Cardiac muscle cell (in vitro differentiated cells and primary cell): ENCODE results near the gene RFESD. TPM values are rescaled to one million over a fixed set of nuclear protein-coding genes. Genes with fewer than 3 reads are reported as not detected.

Experiments
- DNase-seq, 2 donors: peaks; one replicate each; pipeline versions ENCODE4 v3.0.0 to v3.0.0-alpha.2; 2010 to 2017; ENCODE audit warnings: low read depth in 1 of 2, low spot score in 1 of 2
- H3K27ac ChIP-seq: fragments of 200-600 bp; sonication (generic); 2 replicates; pipeline ENCODE4 v1.5.1; 2016
- H3K27me3 ChIP-seq: fragments of 200-600 bp; sonication (generic); 2 replicates; pipeline ENCODE4 v1.6.0; 2016; ENCODE audit warnings: control low read depth
- H3K36me3 ChIP-seq: fragments of 200-600 bp; sonication (generic); 2 replicates; pipeline ENCODE4 v1.5.1; 2016; ENCODE audit warnings: control low read depth
- H3K4me1 ChIP-seq: fragments of 200-600 bp; sonication (generic); 2 replicates; pipeline ENCODE4 v1.8.1; 2017; ENCODE audit warnings: low read depth, mild to moderate bottlenecking, mixed run types
- H3K4me3 ChIP-seq: fragments of 200-600 bp; sonication (generic); 2 replicates; pipeline ENCODE4 v1.5.1; 2016; ENCODE audit warnings: mild to moderate bottlenecking
- H3K9me3 ChIP-seq: fragments of 200-600 bp; sonication (generic); 2 replicates; pipeline ENCODE4 v1.5.1; 2017; ENCODE audit warnings: low read depth, mild to moderate bottlenecking, control low read depth
- CTCF ChIP-seq: IDR thresholded peaks from 2 replicates; pipeline ENCODE4 v1.5.1; 2012; ENCODE audit warnings: low read depth, mild to moderate bottlenecking, low read length
- polyA plus RNA-seq: library from polyadenylated mRNA; unstranded; fragments of >200 nt; fragmentation: Nextera tagmentation; extraction: Ambion mirVana; gene quantifications from 2 replicates; pipeline ENCODE4 v1.2.1, GENCODE V29; 2016
- total RNA-seq: library from RNA; depleted of rRNA; stranded (reverse); fragments of >200 nt; gene quantifications from 2 replicates; pipeline ENCODE4 v1.2.3, GENCODE V29; 2016

Gene RFESD
- total and polyA plus RNA-seq, 2 experiments from 2014 or later: 1.3 to 3.9 TPM

- Histone ChIP-seq H3K4me3 (no peak overlapping the region), H3K4me1 (peaks cover 3% of the 10 kb centered on the region), H3K27me3 (no peaks in the 10 kb centered on the region), H3K9me3 (no peaks in the 10 kb centered on the region), H3K36me3 (no peaks in the 10 kb centered on the region), H3K27ac (no peak overlapping the region)
- TF ChIP-seq CTCF: no peak
- no peak for DNase-seq
These were observed 25.2 kb downstream of the RFESD start for GRCh38 chr5:95671826-95672225.

- H3K4me3 ChIP-seq: no peak overlapping the region
- peaks cover 3% of the 10 kb centered on the region for H3K4me1 ChIP-seq
- no peak overlapping the region for H3K27ac ChIP-seq
- H3K36me3 ChIP-seq: no peaks in the 10 kb centered on the region
- no peaks in the 10 kb centered on the region for H3K27me3 ChIP-seq
- no peaks in the 10 kb centered on the region for H3K9me3 ChIP-seq
- no peak for TF ChIP-seq CTCF
- DNase-seq: no peak
These were observed 26.1 kb downstream of the RFESD start for GRCh38 chr5:95672641-95673040.

- Histone ChIP-seq H3K27ac (no peak overlapping the region), H3K4me3 (no peak overlapping the region), H3K27me3 (no peaks in the 10 kb centered on the region), H3K36me3 (no peaks in the 10 kb centered on the region), H3K9me3 (no peaks in the 10 kb centered on the region), H3K4me1 (peaks cover 3% of the 10 kb centered on the region)
- peak in 1 of 2 donors; percentile 76 for DNase-seq
- no peak for TF ChIP-seq CTCF
These were observed 26.5 kb downstream of the RFESD start for GRCh38 chr5:95673081-95673480.

- Histone ChIP-seq H3K9me3 (peaks cover 2% of the 10 kb centered on the region), H3K36me3 (no peaks in the 10 kb centered on the region), H3K27me3 (no peaks in the 10 kb centered on the region), H3K4me1 (no peaks in the 10 kb centered on the region), H3K27ac (no peak within 1 kb of the TSS), H3K4me3 (no peak within 1 kb of the TSS)
- TF ChIP-seq CTCF: no peak
- DNase-seq: no peak
These were observed 36.3 kb downstream of the RFESD start, which contains the start of gene SPATA9 for GRCh38 chr5:95682891-95683290. TSS of gene SPATA9 (minus strand) at chr5:95682991. CDS start at chr5:95682854, 137 bp downstream.

GRCh38 chr5:95684361-95684760 lies 37.8 kb downstream of the RFESD start:
- Histone ChIP-seq H3K27me3 (no peaks in the 10 kb centered on the region), H3K9me3 (peaks cover 2% of the 10 kb centered on the region), H3K27ac (no peak overlapping the region), H3K36me3 (no peaks in the 10 kb centered on the region), H3K4me3 (no peak overlapping the region), H3K4me1 (no peaks in the 10 kb centered on the region)
- no peak for DNase-seq
- TF ChIP-seq CTCF: no peak

GRCh38 chr5:95686651-95687050 lies 40.1 kb downstream of the RFESD start:
- no peak overlapping the region for H3K4me3 ChIP-seq
- no peak for TF ChIP-seq CTCF
- H3K9me3 ChIP-seq: peaks cover 2% of the 10 kb centered on the region
- no peaks in the 10 kb centered on the region for H3K27me3 ChIP-seq
- H3K36me3 ChIP-seq: no peaks in the 10 kb centered on the region
- H3K27ac ChIP-seq: no peak overlapping the region
- DNase-seq: no peak
- H3K4me1 ChIP-seq: no peaks in the 10 kb centered on the region
